HEK293T (cell line): Measurements from ENCODE around the gene LRRC10B.

Source experiments
- BHLHE40 ChIP-seq: fragments of 450-650 bp; IDR thresholded peaks from 2 replicates; pipeline ENCODE4 v1.6.1; 2016; ENCODE audit warnings: mild to moderate bottlenecking, moderate library complexity, borderline replicate concordance
- CTBP1 ChIP-seq: fragments of 450-650 bp; IDR thresholded peaks from 2 replicates; pipeline ENCODE4 v1.6.1; 2016; ENCODE audit warnings: borderline replicate concordance
- ELF4 ChIP-seq: fragments of 450-650 bp; IDR thresholded peaks from 2 replicates; pipeline ENCODE4 v1.6.1; 2017; ENCODE audit warnings: antibody characterized with exemption
- FOXA1 ChIP-seq: fragments of 450-650 bp; IDR thresholded peaks from 2 replicates; pipeline ENCODE4 v1.6.1; 2016; ENCODE audit warnings: mild to moderate bottlenecking
- NFRKB ChIP-seq: fragments of 450-650 bp; IDR thresholded peaks from 2 replicates; pipeline ENCODE4 v1.6.1; 2016; ENCODE audit warnings: mild to moderate bottlenecking, moderate library complexity
- SP1 ChIP-seq: fragments of 450-650 bp; IDR thresholded peaks from 2 replicates; pipeline ENCODE4 v1.6.1; 2017
- SUZ12 ChIP-seq: fragments of 450-650 bp; IDR thresholded peaks from 2 replicates; pipeline ENCODE4 v1.6.1; 2016; ENCODE audit warnings: mild to moderate bottlenecking
- ZNF384 ChIP-seq: fragments of 450-650 bp; IDR thresholded peaks from 2 replicates; pipeline ENCODE4 v1.6.1; 2016
- TF ChIP-seq, protein P1 (sequence below): fragments of 450-650 bp; IDR thresholded peaks from 2 replicates; pipeline ENCODE4 v1.6.1; 2016

- TF ChIP-seq, protein P1, sequence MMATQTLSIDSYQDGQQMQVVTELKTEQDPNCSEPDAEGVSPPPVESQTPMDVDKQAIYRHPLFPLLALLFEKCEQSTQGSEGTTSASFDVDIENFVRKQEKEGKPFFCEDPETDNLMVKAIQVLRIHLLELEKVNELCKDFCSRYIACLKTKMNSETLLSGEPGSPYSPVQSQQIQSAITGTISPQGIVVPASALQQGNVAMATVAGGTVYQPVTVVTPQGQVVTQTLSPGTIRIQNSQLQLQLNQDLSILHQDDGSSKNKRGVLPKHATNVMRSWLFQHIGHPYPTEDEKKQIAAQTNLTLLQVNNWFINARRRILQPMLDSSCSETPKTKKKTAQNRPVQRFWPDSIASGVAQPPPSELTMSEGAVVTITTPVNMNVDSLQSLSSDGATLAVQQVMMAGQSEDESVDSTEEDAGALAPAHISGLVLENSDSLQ = no peak
- TF ChIP-seq NFRKB (no peak), SP1 (no peak), BHLHE40 (no peak), FOXA1 (no peak), CTBP1 (no peak), ELF4 (no peak), ZNF384 (no peak), SUZ12 (no peak)
Measured at GRCh38 chr11:61481806-61482205, 26.7 kb upstream of the LRRC10B start.
